ENCODE results near the gene ZNHIT1. TPM values are rescaled to one million over a fixed set of nuclear protein-coding genes. Genes with fewer than 3 reads are reported as not detected.
"Not testable (repeated sequence)": the region's sequence is repeated elsewhere in the genome, so short reads cannot be mapped to it uniquely, and the experiment has no call there.

Gene ZNHIT1
- total RNA-seq, 1 donor from 2014 or later = 44.3 TPM

DNA sequence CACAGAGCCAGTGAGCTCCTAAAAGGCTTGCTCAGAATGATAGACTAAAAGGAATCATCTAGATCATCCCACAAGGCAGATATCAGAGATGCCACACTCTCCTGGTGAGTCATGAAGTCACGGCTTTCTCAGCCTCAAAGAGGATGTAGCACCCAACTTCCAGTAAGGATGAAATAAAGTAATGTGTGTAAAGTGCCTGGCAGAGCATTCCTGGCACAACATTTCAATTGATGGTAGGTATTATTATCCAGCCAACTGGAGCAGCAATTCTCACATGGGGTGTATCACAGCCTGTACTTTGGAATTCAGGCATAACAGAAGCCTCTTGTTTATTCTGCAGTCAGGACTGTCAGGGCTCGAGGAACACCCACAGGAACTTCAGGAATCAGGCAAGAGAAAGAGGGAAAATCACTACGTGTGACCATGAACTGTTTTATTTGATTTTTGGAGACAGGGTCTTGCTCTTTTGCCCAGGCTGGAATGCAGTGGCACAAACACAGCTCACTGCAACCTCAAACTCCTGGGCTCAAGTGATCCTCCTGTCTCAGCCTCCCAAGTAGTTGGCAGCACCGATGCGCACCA, 32.6 kb upstream of the ZNHIT1 start:
- no peak for ATAC-seq
- intact Hi-C loops (cut with DNase I) = no loop called here
- no peak for DNase-seq (ENCODE audit: low spot score)

GRCh38 chr7:101186194-101186593, 31.8 kb upstream of the ZNHIT1 start:
- intact Hi-C loops (cut with DNase I) = no loop called here
- no peak for ATAC-seq
- no peak for DNase-seq (ENCODE audit: low spot score)

DNA sequence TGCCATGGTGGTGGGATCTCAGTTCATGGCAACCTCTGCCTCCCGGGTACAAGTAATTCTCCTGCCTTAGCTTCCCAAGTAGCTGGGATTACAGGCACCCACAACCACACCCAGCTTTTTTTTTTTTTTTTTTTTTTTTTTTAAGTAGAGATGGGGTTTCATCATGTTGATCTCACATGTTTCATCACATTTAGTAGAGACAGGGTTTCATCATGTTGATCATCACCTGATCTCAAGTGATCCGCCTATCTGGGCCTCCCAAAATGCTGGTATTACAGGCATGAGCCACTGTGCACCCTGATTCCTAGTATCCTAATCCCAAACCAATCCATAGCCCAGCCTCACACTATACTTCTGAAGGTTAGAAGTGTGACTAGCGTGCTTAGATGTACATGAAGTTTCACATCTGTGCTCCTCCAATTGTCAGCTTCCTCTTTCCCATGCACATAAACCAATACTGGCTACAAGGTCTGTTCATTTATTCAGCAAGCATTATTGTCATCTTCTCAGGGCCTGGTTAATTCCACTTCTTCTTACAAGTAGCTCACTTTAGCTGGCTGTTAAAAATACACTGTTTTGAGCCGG, 31.0 kb upstream of the ZNHIT1 start:
- no peak for DNase-seq (ENCODE audit: low spot score)
- intact Hi-C loops (cut with DNase I) = no loop called here
- ATAC-seq = no peak

DNA sequence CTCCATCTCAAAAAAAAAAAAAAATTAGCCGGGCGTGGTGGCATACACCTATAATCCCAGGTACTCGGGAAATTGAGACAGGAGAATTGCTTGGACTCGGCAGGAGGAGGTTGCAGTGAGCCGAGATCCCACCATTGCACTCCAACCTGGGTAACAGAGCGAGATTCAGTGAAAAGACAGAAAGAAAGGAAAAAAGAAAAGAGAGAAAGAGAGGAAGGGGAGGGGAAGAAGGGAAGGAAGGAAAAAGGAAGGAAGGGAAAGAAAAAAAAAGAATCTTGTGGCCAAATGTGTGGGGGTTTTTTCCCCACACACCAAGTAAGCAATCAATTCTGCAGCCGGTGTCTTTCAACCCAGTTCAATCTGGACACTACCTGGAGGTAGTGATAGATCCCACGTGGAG, 28.9 kb upstream of the ZNHIT1 start:
- no peak for ATAC-seq
- intact Hi-C loops (cut with DNase I) = no loop called here
- DNase-seq (ENCODE audit: low spot score) = no peak

DNA sequence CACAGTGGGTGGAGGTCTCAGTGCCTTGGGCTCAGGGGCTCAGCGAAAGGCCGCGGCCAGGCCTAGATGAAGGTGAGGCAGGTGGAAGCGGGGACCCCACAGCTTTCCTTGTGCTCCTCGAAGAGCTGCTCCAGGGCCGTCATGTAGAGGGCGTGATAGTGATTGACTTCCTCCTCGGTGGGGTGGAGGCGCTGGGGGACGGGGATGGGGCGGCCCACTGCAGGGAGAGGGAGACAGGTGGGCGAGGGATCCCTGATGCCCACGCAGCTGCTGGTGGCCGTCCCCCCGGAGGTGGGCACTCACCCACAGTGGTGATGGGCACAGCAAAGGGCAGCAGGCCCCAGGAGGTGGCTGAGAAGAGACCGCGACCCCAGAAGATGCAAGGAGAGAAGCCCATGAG, 22.1 kb upstream of the ZNHIT1 start:
- intact Hi-C loops (cut with DNase I) = no loop called here
- ATAC-seq (no peak), DNase-seq (ENCODE audit: low spot score) (no peak)

- intact Hi-C loops (cut with DNase I) = no loop called here
- ATAC-seq = no peak
- DNase-seq (ENCODE audit: low spot score) = no peak
These were observed 20.0 kb upstream of the ZNHIT1 start for GRCh38 chr7:101197991-101198390.

- intact Hi-C loops (cut with DNase I) = no loop called here
- ATAC-seq = no peak
- no peak for DNase-seq (ENCODE audit: low spot score)
These were observed 19.5 kb upstream of the ZNHIT1 start for GRCh38 chr7:101198476-101198875.

DNA sequence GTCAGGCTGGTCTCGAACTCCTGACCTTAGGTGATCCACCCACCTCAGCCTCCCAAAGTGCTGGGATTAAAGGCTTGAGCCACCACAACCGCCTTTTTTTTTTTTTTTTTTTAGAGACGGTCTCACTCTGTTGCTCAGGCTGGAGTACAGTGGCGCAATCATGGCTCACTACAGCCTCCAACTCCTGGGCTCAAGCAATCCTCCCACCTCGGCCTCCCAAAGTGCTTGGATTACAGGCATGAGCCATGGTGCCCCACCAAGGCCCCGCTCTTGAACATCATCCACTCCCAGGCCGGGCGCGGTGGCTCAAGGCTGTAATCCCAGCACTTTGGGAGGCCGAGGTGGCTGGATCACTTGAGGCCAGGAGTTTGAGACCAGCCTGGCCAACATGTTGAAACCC, 18.4 kb upstream of the ZNHIT1 start:
- ATAC-seq; intact Hi-C loops (cut with DNase I); DNase-seq (ENCODE audit: low spot score): not testable (repeated sequence)

DNA sequence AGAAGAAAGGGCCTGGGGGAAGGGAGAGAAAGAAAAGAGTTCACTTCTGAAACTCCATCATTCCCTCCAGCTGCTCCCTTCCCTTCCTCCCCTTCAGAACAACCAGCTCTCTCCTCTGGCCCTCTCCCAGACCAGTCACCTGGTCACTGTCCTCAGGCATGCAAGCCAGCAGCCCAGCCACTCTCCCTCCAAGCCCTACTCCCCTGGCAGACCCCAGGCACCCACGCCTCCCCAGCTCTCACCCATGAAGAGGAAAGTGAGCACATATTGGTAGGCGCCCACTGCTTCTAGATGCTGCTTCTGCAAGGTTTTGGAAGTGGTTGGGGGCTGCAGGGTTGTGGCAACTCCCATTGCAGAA, 17.5 kb upstream of the ZNHIT1 start:
- intact Hi-C loops (cut with DNase I) = no loop called here
- ATAC-seq (no peak), DNase-seq (ENCODE audit: low spot score) (no peak)

GRCh38 chr7:101200862-101201599, 16.9 kb upstream of the ZNHIT1 start, which contains the start of gene MOGAT3:
Gene MOGAT3 (minus strand): TSS chr7:101201036. CDS start chr7:101200854, 182 bp downstream.
- DNase-seq (ENCODE audit: low spot score) (no peak), ATAC-seq (no peak)
- intact Hi-C loops (cut with DNase I) = no loop called here

GRCh38 chr7:101201695-101202602, 16.0 kb upstream of the ZNHIT1 start:
- ATAC-seq = peak; percentile 33
- no peak for DNase-seq (ENCODE audit: low spot score)
- intact Hi-C loops (cut with DNase I) = no loop called here

GRCh38 chr7:101202603-101202918, 15.4 kb upstream of the ZNHIT1 start:
- intact Hi-C loops (cut with DNase I) = no loop called here
- DNase-seq (ENCODE audit: low spot score) (no peak), ATAC-seq (no peak)

GRCh38 chr7:101203740-101204738, 13.9 kb upstream of the ZNHIT1 start:
- ATAC-seq; intact Hi-C loops (cut with DNase I): not testable (repeated sequence)

DNA sequence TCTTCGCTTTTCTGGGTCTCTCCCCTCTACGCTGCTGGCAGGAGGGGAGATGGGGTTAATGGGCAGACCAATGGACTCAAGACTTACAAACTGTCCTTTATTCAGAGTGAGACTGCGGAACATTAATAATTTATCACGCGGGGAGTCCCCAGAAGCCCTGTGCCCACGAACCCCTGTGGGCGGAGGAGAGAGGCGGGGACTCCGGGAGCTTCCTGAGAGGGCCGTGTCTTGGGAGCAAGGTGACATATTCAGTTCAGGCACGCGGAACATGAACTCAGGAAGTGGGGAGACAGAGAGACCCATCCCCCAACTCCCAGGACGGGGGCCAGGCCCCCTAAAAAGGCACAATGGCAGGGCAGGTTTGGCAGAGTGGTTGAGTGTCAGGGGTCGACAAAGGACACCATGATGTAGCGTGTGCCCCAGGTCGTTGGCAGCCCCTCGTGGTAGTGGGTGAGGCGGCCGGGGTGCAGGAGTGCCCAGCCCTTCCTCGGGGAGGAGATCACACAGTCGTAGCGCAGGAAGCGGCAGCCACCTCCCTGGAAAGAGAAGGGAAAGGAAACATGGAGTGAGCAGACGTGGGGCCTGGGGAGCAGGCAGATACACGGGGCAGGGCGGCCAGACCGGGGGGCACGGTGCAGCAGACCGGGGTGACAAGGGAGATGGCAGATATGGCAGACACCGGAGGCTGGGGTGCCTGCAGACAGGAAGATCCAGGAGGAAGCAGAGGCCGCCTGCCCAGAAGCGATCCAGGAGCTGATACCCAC, 11.9 kb upstream of the ZNHIT1 start:
- intact Hi-C loops (cut with DNase I) = no loop called here
- DNase-seq (ENCODE audit: low spot score) (no peak), ATAC-seq (no peak)

More at GRCh38 chr7:101203740-101204738, 13.9 kb upstream of the ZNHIT1 start:
- DNase-seq (ENCODE audit: low spot score) = not testable (repeated sequence)

- DNase-seq (ENCODE audit: low spot score) = no peak
- ATAC-seq = no peak
- intact Hi-C loops (cut with DNase I) = no loop called here
These were observed 11.3 kb upstream of the ZNHIT1 start for GRCh38 chr7:101206665-101207042.

GRCh38 chr7:101207459-101207858, 10.5 kb upstream of the ZNHIT1 start:
- peak; percentile 13 for ATAC-seq
- intact Hi-C loops (cut with DNase I) = no loop called here
- DNase-seq (ENCODE audit: low spot score) = no peak

DNA sequence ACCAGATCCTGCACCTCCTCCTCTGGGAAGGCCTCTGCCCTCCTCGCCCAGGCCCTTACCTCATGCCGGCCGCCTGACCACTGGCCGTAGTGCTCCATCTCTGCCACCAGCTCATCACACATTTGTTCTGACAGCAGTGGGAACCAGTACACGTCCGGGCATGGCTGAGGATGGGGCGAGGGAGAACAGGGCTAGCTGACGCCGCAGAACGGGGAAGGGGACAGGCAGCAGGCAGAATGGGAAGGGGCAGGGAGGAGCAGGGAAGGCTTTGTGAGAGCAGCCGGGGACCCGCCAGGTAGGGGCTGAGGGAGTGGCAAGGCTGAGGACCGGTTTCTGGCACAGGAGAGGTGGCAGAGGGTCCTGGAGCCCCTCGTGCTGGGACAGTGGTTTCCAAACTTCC, 9.2 kb upstream of the ZNHIT1 start:
- ATAC-seq (no peak), DNase-seq (ENCODE audit: low spot score) (no peak)
- intact Hi-C loops (cut with DNase I) = no loop called here

DNA sequence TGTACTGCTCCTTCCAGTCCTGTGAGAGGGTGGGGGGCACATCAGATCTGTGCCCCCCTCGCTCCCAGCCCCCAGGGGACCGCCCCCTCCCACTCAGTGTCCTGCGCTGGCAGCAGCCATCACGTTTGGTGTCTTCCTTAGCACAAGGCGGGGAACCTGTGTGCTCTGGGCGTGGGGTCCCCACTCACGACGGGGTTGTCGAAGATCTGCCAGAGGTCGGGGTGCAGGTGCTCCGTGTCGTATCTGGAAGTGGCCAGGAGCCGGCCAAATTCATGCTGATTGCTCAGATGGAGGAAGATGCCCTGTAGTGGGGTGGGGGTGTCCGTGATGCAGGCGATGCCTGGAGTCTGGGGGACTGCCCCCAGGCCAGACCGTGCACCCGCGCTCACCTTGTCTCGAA, 7.8 kb upstream of the ZNHIT1 start:
- ATAC-seq (no peak), DNase-seq (ENCODE audit: low spot score) (no peak)
- intact Hi-C loops (cut with DNase I) = no loop called here
